ENCODE results near the gene SMIM3.
"Not testable (repeated sequence)": the region's sequence is repeated elsewhere in the genome, so short reads cannot be mapped to it uniquely, and the experiment has no call there.

Gene SMIM3

GRCh38 chr5:150742455-150743141 lies 36.0 kb upstream of the SMIM3 start:
- H3K4me1 ChIP-seq (ENCODE audit: control insufficient read depth, insufficient read depth, low read length); POLR2A ChIA-PET; H3K27ac ChIP-seq (ENCODE audit: extremely low read depth, low read depth, low read length); H3K4me3 ChIP-seq (ENCODE audit: low read depth, low read length); H3K9me3 ChIP-seq (ENCODE audit: control insufficient read depth, insufficient read depth, low read depth, low read length): not testable (repeated sequence)
- CTCF ChIA-PET = interaction anchor here (1.5 kb wide), 1 partner anchor 36 kb away, joined by 4 read pairs; the partner anchor contains the start of gene SMIM3
- H3K36me3 ChIP-seq (ENCODE audit: control insufficient read depth in 2 of 2, insufficient read depth in 1 of 2, low read length in 2 of 2) = peaks cover 15 to 25% of the 10 kb centered on the region in 2 experiments

DNA sequence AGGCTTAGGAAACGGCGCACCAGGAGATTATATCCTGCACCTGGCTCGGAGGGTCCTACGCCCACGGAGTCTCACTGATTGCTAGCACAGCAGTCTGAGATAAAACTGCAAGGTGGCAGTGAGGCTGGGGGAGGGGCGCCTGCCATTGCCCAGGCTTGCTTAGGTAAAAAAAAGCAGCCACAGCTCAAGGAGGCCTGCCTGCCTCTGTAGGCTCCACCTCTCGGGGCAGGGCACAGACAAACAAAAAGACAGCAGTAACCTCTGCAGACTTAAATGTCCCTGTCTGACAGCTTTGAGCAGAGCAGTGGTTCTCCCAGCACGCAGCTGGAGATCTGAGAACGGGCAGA lies 35.4 kb upstream of the SMIM3 start:
- POLR2A ChIA-PET; CTCF ChIA-PET; H3K4me3 ChIP-seq (ENCODE audit: low read depth, low read length); H3K4me1 ChIP-seq (ENCODE audit: control insufficient read depth, insufficient read depth, low read length); H3K27ac ChIP-seq (ENCODE audit: extremely low read depth, low read depth, low read length); H3K9me3 ChIP-seq (ENCODE audit: control insufficient read depth, insufficient read depth, low read depth, low read length): not testable (repeated sequence)
- H3K36me3 ChIP-seq (ENCODE audit: control insufficient read depth in 2 of 2, insufficient read depth in 1 of 2, low read length in 2 of 2) = peaks cover 15 to 25% of the 10 kb centered on the region in 2 experiments

- Histone ChIP-seq H3K9me3 (ENCODE audit: control insufficient read depth, insufficient read depth, low read depth, low read length) (no peaks in the 10 kb centered on the region), H3K27ac (ENCODE audit: extremely low read depth, low read depth, low read length) (no peak overlapping the region), H3K4me1 (ENCODE audit: control insufficient read depth, insufficient read depth, low read length) (peaks cover 16% of the 10 kb centered on the region), H3K4me3 (ENCODE audit: low read depth, low read length) (no peak overlapping the region), H3K36me3 (ENCODE audit: control insufficient read depth in 2 of 2, insufficient read depth in 1 of 2, low read length in 2 of 2) (peaks cover 38 to 42% of the 10 kb centered on the region in 2 experiments)
- ChIA-PET POLR2A (no interaction called here), CTCF (interaction anchor here (0.6 to 1.0 kb wide), 4 partner anchors 13 to 104 kb away, joined by 3 to 4 read pairs (median 3); no protein-coding TSS in a partner anchor)
- no peak for TF ChIP-seq MEIS1 (CRISPR knock-in tag; IDR thresholded peaks at IDR 0.05; ENCODE audit: borderline replicate concordance)
- 0 out of 2 replicates have a peak, but pooled peaks have one; percentile 23 for TF ChIP-seq PRDM1 (tag by site-specific recombination; IDR thresholded peaks at IDR 0.05)
Observed at GRCh38 chr5:150750469-150750868, 28.1 kb upstream of the SMIM3 start.

DNA sequence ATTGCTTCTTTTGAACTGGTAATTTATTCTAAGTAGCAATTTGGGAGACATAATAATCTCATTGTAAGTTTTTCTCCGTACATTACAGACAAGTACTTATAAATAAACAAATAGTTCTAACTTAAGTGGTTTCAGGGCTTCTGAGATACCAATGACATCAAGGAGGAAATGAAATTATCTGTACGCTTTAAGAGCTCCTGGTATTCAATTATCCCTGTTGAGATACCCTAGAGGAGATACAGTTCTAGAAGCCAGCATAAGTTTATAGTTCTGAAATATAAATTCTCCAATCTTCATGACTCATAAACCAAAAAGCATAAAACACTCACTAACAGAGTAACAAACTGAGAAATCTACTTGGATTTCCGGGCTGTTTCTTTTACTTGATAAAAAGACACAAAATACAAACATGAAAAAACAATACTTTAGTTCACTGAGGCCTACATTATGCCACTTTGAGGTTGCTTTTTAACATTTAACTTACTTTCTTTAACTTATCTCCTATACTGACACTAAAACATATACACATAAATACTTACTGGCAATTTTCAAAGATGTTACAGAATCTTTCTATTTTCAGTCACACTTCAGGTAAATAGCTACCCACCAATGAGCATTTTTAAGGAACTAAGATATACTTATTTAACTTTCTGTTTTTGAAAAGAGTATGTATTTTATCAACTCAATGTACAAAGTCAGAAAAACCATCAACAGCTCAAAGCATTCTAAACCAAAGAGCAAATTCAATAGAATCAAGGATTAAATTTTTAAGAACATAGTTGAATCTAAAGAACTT lies 27.3 kb upstream of the SMIM3 start:
- H3K4me1 ChIP-seq (ENCODE audit: control insufficient read depth, insufficient read depth, low read length) = peaks cover 16% of the 10 kb centered on the region
- no peak overlapping the region for H3K27ac ChIP-seq (ENCODE audit: extremely low read depth, low read depth, low read length)
- H3K4me3 ChIP-seq (ENCODE audit: low read depth, low read length) = no peak overlapping the region
- CTCF ChIA-PET = interaction anchor here (0.6 to 2.3 kb wide), 6 partner anchors 12 to 264 kb away, joined by 3 to 8 read pairs (median 4); no protein-coding TSS in a partner anchor
- peaks cover 46 to 50% of the 10 kb centered on the region in 2 experiments for H3K36me3 ChIP-seq (ENCODE audit: control insufficient read depth in 2 of 2, insufficient read depth in 1 of 2, low read length in 2 of 2)
- POLR2A ChIA-PET = interaction anchor here (0.8 kb wide), 1 partner anchor 31 kb away, joined by 4 read pairs; no protein-coding TSS in a partner anchor
- no peaks in the 10 kb centered on the region for H3K9me3 ChIP-seq (ENCODE audit: control insufficient read depth, insufficient read depth, low read depth, low read length)
- TF ChIP-seq ZNF548 (tag by site-specific recombination; IDR thresholded peaks at IDR 0.05) = no peak
- TF ChIP-seq, protein P1, sequence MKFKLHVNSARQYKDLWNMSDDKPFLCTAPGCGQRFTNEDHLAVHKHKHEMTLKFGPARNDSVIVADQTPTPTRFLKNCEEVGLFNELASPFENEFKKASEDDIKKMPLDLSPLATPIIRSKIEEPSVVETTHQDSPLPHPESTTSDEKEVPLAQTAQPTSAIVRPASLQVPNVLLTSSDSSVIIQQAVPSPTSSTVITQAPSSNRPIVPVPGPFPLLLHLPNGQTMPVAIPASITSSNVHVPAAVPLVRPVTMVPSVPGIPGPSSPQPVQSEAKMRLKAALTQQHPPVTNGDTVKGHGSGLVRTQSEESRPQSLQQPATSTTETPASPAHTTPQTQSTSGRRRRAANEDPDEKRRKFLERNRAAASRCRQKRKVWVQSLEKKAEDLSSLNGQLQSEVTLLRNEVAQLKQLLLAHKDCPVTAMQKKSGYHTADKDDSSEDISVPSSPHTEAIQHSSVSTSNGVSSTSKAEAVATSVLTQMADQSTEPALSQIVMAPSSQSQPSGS (tag by site-specific recombination; IDR thresholded peaks at IDR 0.05; ENCODE audit: low read depth) = no peak
- TF ChIP-seq, protein P2, sequence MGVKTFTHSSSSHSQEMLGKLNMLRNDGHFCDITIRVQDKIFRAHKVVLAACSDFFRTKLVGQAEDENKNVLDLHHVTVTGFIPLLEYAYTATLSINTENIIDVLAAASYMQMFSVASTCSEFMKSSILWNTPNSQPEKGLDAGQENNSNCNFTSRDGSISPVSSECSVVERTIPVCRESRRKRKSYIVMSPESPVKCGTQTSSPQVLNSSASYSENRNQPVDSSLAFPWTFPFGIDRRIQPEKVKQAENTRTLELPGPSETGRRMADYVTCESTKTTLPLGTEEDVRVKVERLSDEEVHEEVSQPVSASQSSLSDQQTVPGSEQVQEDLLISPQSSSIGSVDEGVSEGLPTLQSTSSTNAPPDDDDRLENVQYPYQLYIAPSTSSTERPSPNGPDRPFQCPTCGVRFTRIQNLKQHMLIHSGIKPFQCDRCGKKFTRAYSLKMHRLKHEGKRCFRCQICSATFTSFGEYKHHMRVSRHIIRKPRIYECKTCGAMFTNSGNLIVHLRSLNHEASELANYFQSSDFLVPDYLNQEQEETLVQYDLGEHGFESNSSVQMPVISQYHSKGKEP (tag by site-specific recombination; IDR thresholded peaks at IDR 0.05) = no peak
- no peak for TF ChIP-seq ZSCAN30 (tag by site-specific recombination; IDR thresholded peaks at IDR 0.05)
- TF ChIP-seq FEZF1 (tag by site-specific recombination; IDR thresholded peaks at IDR 0.05) = peak; percentile 39; the same call in 1 of the 2 replicates
- peak; percentile 70 for TF ChIP-seq SP7 (tag by site-specific recombination; IDR thresholded peaks at IDR 0.05)
- peak; percentile 90 for TF ChIP-seq OSR2 (tag by site-specific recombination; IDR thresholded peaks at IDR 0.05)
- peak; percentile 50; the same call in 1 of the 2 replicates for TF ChIP-seq ZNF629 (tag by site-specific recombination; IDR thresholded peaks at IDR 0.05)
- no peak for TF ChIP-seq ZNF473 (tag by site-specific recombination; IDR thresholded peaks at IDR 0.05)
- TF ChIP-seq ZNF335 (tag by site-specific recombination; conservative IDR thresholded peaks at IDR 0.05) = no peak
- TF ChIP-seq SCRT1 (tag by site-specific recombination; IDR thresholded peaks at IDR 0.05; ENCODE audit: borderline replicate concordance) = no peak
- no peak for TF ChIP-seq ZNF354C (tag by site-specific recombination; IDR thresholded peaks at IDR 0.05; ENCODE audit: borderline replicate concordance, low read depth)
- no peak for TF ChIP-seq ZNF701 (tag by site-specific recombination; IDR thresholded peaks at IDR 0.05)
- TF ChIP-seq IKZF3 (tag by site-specific recombination; IDR thresholded peaks at IDR 0.05) = 0 out of 2 replicates have a peak, but pooled peaks have one; percentile 22
- TF ChIP-seq ZNF843 (tag by site-specific recombination; IDR thresholded peaks at IDR 0.05) = peak; percentile 71; the same call in 1 of the 2 replicates
- TF ChIP-seq ZBTB1 (tag by site-specific recombination; IDR thresholded peaks at IDR 0.05) = peak; percentile 16; the same call in 1 of the 2 replicates
- 0 out of 2 replicates have a peak, but pooled peaks have one; percentile 9 for TF ChIP-seq OVOL3 (tag by site-specific recombination; IDR thresholded peaks at IDR 0.05)
- TF ChIP-seq ZNF549 (tag by site-specific recombination; IDR thresholded peaks at IDR 0.05) = no peak
- TF ChIP-seq SALL2 (tag by site-specific recombination; IDR thresholded peaks at IDR 0.05; ENCODE audit: borderline replicate concordance) = no peak
- no peak for TF ChIP-seq ZNF521 (tag by site-specific recombination; IDR thresholded peaks at IDR 0.05)
- no peak for TF ChIP-seq ZFP69B (tag by site-specific recombination; IDR thresholded peaks at IDR 0.05)
- TF ChIP-seq BCL11A (tag by site-specific recombination; IDR thresholded peaks at IDR 0.05; ENCODE audit: low read depth) = 0 out of 2 replicates have a peak, but pooled peaks have one; percentile 60
